ENCODE measurements around the gene COPS3. TPM values are rescaled to one million over a fixed set of nuclear protein-coding genes. Genes with fewer than 3 reads are reported as not detected.

Gene COPS3
- total RNA-seq, 3 donors from 2014 or later = 35.9 to 60.5 (median 42.2) TPM

- peaks cover 30% of the 10 kb centered on the region for H3K36me3 ChIP-seq (ENCODE audit: low read depth)
- ATAC-seq (no peak), DNase-seq (no peak)
- H3K4me3 ChIP-seq = no peak overlapping the region
- TF ChIP-seq CTCF (IDR thresholded peaks at IDR 0.05) = no peak
- no peaks in the 10 kb centered on the region for H3K4me1 ChIP-seq (ENCODE audit: low read depth)
- intact Hi-C loops (cut with DNase I, micrococcal nuclease) = no loop called here
- no peaks in the 10 kb centered on the region for H3K9me3 ChIP-seq
Measured at GRCh38 chr17:17216776-17217175, 64.3 kb downstream of the COPS3 start.

GRCh38 chr17:17216236-17216635 lies 64.8 kb downstream of the COPS3 start:
- Histone ChIP-seq H3K9me3 (no peaks in the 10 kb centered on the region), H3K4me3 (no peak overlapping the region), H3K4me1 (ENCODE audit: low read depth) (no peaks in the 10 kb centered on the region), H3K36me3 (ENCODE audit: low read depth) (peaks cover 28% of the 10 kb centered on the region)
- no peak for TF ChIP-seq CTCF (IDR thresholded peaks at IDR 0.05)
- intact Hi-C loops (cut with DNase I, micrococcal nuclease) = no loop called here
- no peak for DNase-seq
- no peak for ATAC-seq

GRCh38 chr17:17215575-17215974 lies 65.5 kb downstream of the COPS3 start:
- Histone ChIP-seq H3K36me3 (ENCODE audit: low read depth) (peaks cover 21% of the 10 kb centered on the region), H3K4me1 (ENCODE audit: low read depth) (no peaks in the 10 kb centered on the region), H3K4me3 (no peak overlapping the region), H3K9me3 (no peaks in the 10 kb centered on the region)
- intact Hi-C loops (cut with DNase I, micrococcal nuclease) = no loop called here
- ATAC-seq (no peak), DNase-seq (no peak)
- TF ChIP-seq CTCF (IDR thresholded peaks at IDR 0.05) = no peak

GRCh38 chr17:17214646-17215436 lies 66.2 kb downstream of the COPS3 start:
- no peak overlapping the region for H3K4me3 ChIP-seq
- DNase-seq = no peak
- H3K9me3 ChIP-seq = no peaks in the 10 kb centered on the region
- intact Hi-C loops (cut with DNase I, micrococcal nuclease) = no loop called here
- H3K36me3 ChIP-seq (ENCODE audit: low read depth) = peaks cover 19% of the 10 kb centered on the region
- TF ChIP-seq CTCF (IDR thresholded peaks at IDR 0.05) = no peak
- H3K4me1 ChIP-seq (ENCODE audit: low read depth) = no peaks in the 10 kb centered on the region
- ATAC-seq = no peak

GRCh38 chr17:17213775-17214174 lies 67.3 kb downstream of the COPS3 start:
- Histone ChIP-seq H3K36me3 (ENCODE audit: low read depth) (peaks cover 15% of the 10 kb centered on the region), H3K4me1 (ENCODE audit: low read depth) (no peaks in the 10 kb centered on the region), H3K4me3 (no peak overlapping the region), H3K9me3 (no peaks in the 10 kb centered on the region)
- TF ChIP-seq CTCF (IDR thresholded peaks at IDR 0.05) = no peak
- DNase-seq (no peak), ATAC-seq (no peak)
- intact Hi-C loops (cut with DNase I, micrococcal nuclease) = no loop called here

Data from mucosa of descending colon (tissue), 3 donors.